DOHH2 (cell line): Measurements from ENCODE around the gene ENTPD8.
"Not testable (repeated sequence)": the region's sequence is repeated elsewhere in the genome, so short reads cannot be mapped to it uniquely, and the experiment has no call there.

Experiments
- H3F3A ChIP-seq: fragments of 200-600 bp; sonication (generic), shearing (Covaris generic); 2 replicates; pipeline ENCODE4 v1.6.0; 2016; ENCODE audit warnings: antibody characterized with exemption, mild to moderate bottlenecking; ENCODE audit not compliant: control insufficient read depth, insufficient read depth
- H3K27ac ChIP-seq: fragments of 200-600 bp; sonication (generic); 2 replicates; pipeline ENCODE4 v1.5.1; 2014; ENCODE audit warnings: low read depth, mild to moderate bottlenecking, low read length, moderate library complexity
- H3K27me3 ChIP-seq: fragments of 200-600 bp; sonication (generic); 2 replicates; pipeline ENCODE4 v1.6.1; 2014; ENCODE audit warnings: mild to moderate bottlenecking, low read length, mixed read lengths; ENCODE audit not compliant: control insufficient read depth
- H3K36me3 ChIP-seq: fragments of 200-600 bp; sonication (generic); 2 replicates; pipeline ENCODE4 v1.6.1; 2014; ENCODE audit warnings: mild to moderate bottlenecking, low read length, moderate library complexity, mixed read lengths; ENCODE audit not compliant: control insufficient read depth
- H3K4me1 ChIP-seq: fragments of 200-600 bp; sonication (generic); 2 replicates; pipeline ENCODE4 v1.6.1; 2014; ENCODE audit warnings: mild to moderate bottlenecking, low read length, mixed read lengths; ENCODE audit not compliant: control insufficient read depth
- H3K4me2 ChIP-seq: fragments of 200-600 bp; sonication (generic); 2 replicates; pipeline ENCODE4 v1.6.0; 2014; ENCODE audit warnings: mild to moderate bottlenecking, low read length, moderate library complexity
- H3K4me3 ChIP-seq: fragments of 200-600 bp; sonication (generic); 2 replicates; pipeline ENCODE4 v1.5.1; 2014; ENCODE audit warnings: mild to moderate bottlenecking, low read length, mixed read lengths
- H3K79me2 ChIP-seq: fragments of 200-600 bp; sonication (generic); 2 replicates; pipeline ENCODE4 v1.6.1; 2014; ENCODE audit warnings: mild to moderate bottlenecking, low read length, mixed read lengths; ENCODE audit not compliant: control insufficient read depth
- H3K9me2 ChIP-seq: fragments of 200-600 bp; sonication (generic); replicated peaks from 2 replicates; pipeline ENCODE4 v1.6.1; 2014; ENCODE audit warnings: mild to moderate bottlenecking, low read length, mixed read lengths; ENCODE audit not compliant: control insufficient read depth
- H3K9me3 ChIP-seq: fragments of 200-600 bp; sonication (generic); 2 replicates; pipeline ENCODE4 v1.6.1; 2014; ENCODE audit warnings: antibody characterized with exemption, low read length, mixed read lengths; ENCODE audit not compliant: control insufficient read depth, insufficient read depth
- H4K20me1 ChIP-seq: fragments of 200-600 bp; sonication (generic); 2 replicates; pipeline ENCODE4 v1.6.0; 2014; ENCODE audit warnings: low read depth, mild to moderate bottlenecking, antibody characterized with exemption, low read length, moderate library complexity; ENCODE audit not compliant: control insufficient read depth, insufficient read depth
- CTCF ChIP-seq: fragments of 200-600 bp; sonication (generic); IDR thresholded peaks from one replicate; pipeline ENCODE4 v1.5.1; 2014; ENCODE audit warnings: antibody characterized with exemption, mild to moderate bottlenecking, low read depth, low read length; ENCODE audit not compliant: poor library complexity, severe bottlenecking
- EZH2phosphoT487 ChIP-seq: fragments of 200-600 bp; sonication (generic); IDR thresholded peaks from 2 replicates; pipeline ENCODE4 v1.6.1; 2017; ENCODE audit warnings: borderline replicate concordance, mild to moderate bottlenecking, antibody characterized with exemption, low read length, moderate library complexity, mixed read lengths

The ENTPD8 gene

DNA sequence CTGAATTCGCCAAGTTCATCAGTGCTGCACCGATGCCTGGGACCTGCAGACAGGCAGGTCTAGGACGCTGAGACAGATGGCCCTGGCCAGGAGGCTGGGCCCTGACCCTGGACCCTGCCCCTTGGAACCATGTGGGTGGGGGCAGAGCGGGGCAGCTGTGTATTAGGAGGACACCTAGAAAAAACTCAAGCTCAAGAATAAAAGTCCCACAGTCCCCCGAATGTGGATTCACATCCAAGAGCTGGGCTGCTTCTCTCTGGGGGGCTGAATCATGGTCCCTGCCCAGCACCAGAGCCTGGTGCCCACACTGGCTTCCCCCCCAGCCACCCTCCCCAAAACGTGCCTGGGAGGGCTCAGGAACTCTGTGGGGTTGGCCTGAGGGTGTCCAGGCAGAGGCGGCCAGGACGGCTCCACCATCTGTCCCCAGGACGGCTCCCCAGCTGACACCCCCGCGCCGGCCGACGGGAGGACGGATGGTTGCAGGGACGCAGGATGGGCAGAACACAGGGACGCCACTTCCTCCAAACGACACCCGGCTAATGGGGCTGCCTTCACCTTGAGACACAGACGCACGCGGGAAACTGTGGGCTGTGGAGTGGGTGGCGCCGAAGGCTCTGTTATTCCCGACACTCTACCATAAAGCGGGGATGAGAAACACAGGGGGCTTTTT, 53.1 kb downstream of the ENTPD8 start:
- TF ChIP-seq EZH2phosphoT487 (no peak), CTCF (no peak)
- no peaks in the 10 kb centered on the region for H3K36me3 ChIP-seq
- no peaks in the 10 kb centered on the region for H4K20me1 ChIP-seq
- H3K9me3 ChIP-seq, result no peaks in the 10 kb centered on the region
- no peaks in the 10 kb centered on the region for H3K9me2 ChIP-seq
- peaks cover 6% of the 10 kb centered on the region; the same call in 1 of the 2 replicates for H3K4me1 ChIP-seq
- no peaks in the 10 kb centered on the region for H3F3A ChIP-seq
- H3K79me2 ChIP-seq, result no peaks in the 10 kb centered on the region
- no peaks in the 10 kb centered on the region for H3K27me3 ChIP-seq
- no peak overlapping the region for H3K4me3 ChIP-seq
- no peak overlapping the region for H3K4me2 ChIP-seq
- no peak overlapping the region for H3K27ac ChIP-seq

- peaks cover 6% of the 10 kb centered on the region; the same call in 1 of the 2 replicates for H3K4me1 ChIP-seq
- no peaks in the 10 kb centered on the region for H3F3A ChIP-seq
- no peaks in the 10 kb centered on the region for H3K9me2 ChIP-seq
- H3K27ac ChIP-seq, result no peak overlapping the region
- no peaks in the 10 kb centered on the region for H3K36me3 ChIP-seq
- H3K4me2 ChIP-seq, result no peak overlapping the region
- H3K9me3 ChIP-seq, result no peaks in the 10 kb centered on the region
- no peaks in the 10 kb centered on the region for H4K20me1 ChIP-seq
- TF ChIP-seq CTCF (no peak), EZH2phosphoT487 (no peak)
- H3K79me2 ChIP-seq, result no peaks in the 10 kb centered on the region
- H3K4me3 ChIP-seq, result no peak overlapping the region
- no peaks in the 10 kb centered on the region for H3K27me3 ChIP-seq
These were observed 53.9 kb downstream of the ENTPD8 start for GRCh38 chr9:137387114-137387890.

- not testable (repeated sequence) for H3K4me2 ChIP-seq, H3K9me3 ChIP-seq, H3K27me3 ChIP-seq, H3K27ac ChIP-seq, H3K4me1 ChIP-seq, H3F3A ChIP-seq, H3K36me3 ChIP-seq, H4K20me1 ChIP-seq, H3K4me3 ChIP-seq, H3K9me2 ChIP-seq, H3K79me2 ChIP-seq
These were observed 54.5 kb downstream of the ENTPD8 start for GRCh38 chr9:137386507-137387113.
